Testis (tissue), 2 donors: Measurements from ENCODE around the gene TLE5.

Experiments
- CTCF ChIP-seq, 3 experiments: fragments of 450-650 bp in 2 of 3; fragments of 200-600 bp in 1 of 3; sonication (generic) in 1 of 3; IDR thresholded peaks; one replicate each; pipeline ENCODE4 v1.5.1; 2016 to 2019; ENCODE audit warnings: antibody characterized with exemption in 3 of 3, mild to moderate bottlenecking in 2 of 3, moderate library complexity in 1 of 3
- POLR2A ChIP-seq: fragments of 450-650 bp; IDR thresholded peaks from one replicate; pipeline ENCODE4 v1.6.1; 2017; ENCODE audit warnings: antibody characterized with exemption, mild to moderate bottlenecking, moderate library complexity

GRCh38 chr19:3105641-3106508 is 43.6 kb upstream of the TLE5 start:
- no peak for TF ChIP-seq CTCF (IDR thresholded peaks at IDR 0.05)
- TF ChIP-seq POLR2A, result no peak
